Vagina (tissue), 2 donors: ENCODE data around the gene GTF3C5.

Experiments used
- POLR2A ChIP-seq, 2 donors: fragments of 450-650 bp; IDR thresholded peaks; one replicate each; pipeline ENCODE4 v1.6.1; 2017; ENCODE audit warnings: antibody characterized with exemption in 2 of 2, mild to moderate bottlenecking in 2 of 2, moderate library complexity in 2 of 2
- POLR2AphosphoS5 ChIP-seq, 2 donors: sonication (generic); formaldehyde crosslinking; IDR thresholded peaks; one replicate each; pipeline ENCODE4 v1.9.0; 2017; ENCODE audit warnings: antibody characterized with exemption in 2 of 2, mild to moderate bottlenecking in 2 of 2, low read depth in 1 of 2; ENCODE audit not compliant: insufficient read depth in 1 of 2
- TF ChIP-seq, protein P1 (sequence below), 3 experiments: fragments of 450-650 bp in 2 of 3; fragments of 200-600 bp in 1 of 3; sonication (generic) in 1 of 3; IDR thresholded peaks; one replicate each; pipeline ENCODE4 v1.5.1; 2017 to 2019; ENCODE audit warnings: antibody characterized with exemption in 3 of 3, mild to moderate bottlenecking in 2 of 3, moderate library complexity in 2 of 3

DNA sequence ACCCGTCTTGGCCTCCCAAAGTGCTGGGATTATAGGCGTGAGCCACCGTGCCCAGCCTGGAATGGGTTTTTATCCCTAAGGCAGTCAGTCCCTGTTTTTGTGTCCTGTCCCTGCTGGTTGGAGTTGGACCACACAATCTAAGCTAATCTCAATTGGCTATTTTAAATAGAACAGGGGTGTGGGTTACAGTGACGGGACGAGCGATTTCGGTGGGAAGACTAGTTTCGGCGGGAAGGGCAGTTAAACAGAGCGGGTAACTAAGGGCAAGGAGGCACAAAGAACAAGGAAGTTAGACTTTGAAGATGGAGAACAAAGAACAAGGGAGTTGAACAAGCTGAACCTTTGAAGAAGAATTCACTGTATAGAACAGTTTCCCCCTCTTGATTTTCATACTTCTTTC is 1.4 kb downstream of the GTF3C5 start:
- TF ChIP-seq, protein P1, sequence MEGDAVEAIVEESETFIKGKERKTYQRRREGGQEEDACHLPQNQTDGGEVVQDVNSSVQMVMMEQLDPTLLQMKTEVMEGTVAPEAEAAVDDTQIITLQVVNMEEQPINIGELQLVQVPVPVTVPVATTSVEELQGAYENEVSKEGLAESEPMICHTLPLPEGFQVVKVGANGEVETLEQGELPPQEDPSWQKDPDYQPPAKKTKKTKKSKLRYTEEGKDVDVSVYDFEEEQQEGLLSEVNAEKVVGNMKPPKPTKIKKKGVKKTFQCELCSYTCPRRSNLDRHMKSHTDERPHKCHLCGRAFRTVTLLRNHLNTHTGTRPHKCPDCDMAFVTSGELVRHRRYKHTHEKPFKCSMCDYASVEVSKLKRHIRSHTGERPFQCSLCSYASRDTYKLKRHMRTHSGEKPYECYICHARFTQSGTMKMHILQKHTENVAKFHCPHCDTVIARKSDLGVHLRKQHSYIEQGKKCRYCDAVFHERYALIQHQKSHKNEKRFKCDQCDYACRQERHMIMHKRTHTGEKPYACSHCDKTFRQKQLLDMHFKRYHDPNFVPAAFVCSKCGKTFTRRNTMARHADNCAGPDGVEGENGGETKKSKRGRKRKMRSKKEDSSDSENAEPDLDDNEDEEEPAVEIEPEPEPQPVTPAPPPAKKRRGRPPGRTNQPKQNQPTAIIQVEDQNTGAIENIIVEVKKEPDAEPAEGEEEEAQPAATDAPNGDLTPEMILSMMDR (IDR thresholded peaks at IDR 0.05), result no peak
- no peak for TF ChIP-seq POLR2A (IDR thresholded peaks at IDR 0.05)
- TF ChIP-seq POLR2AphosphoS5 (IDR thresholded peaks at IDR 0.05; ENCODE audit: insufficient read depth in 1 of 2, low read depth in 1 of 2), result no peak
